Stimulated activated CD8-positive, alpha-beta memory T cell treated with anti-CD3 and anti-CD28 coated beads, Interleukin-15, amount 100 ng/mL, for 4 hours (primary cell): ENCODE measurements around the gene TBK1.

Source experiments
- DNase-seq, 2 donors: peaks; one replicate each; pipeline ENCODE4 v3.0.0-alpha.2; 2020; ENCODE audit warnings: low read depth in 2 of 2

TBK1 gene

GRCh38 chr12:64452559-64453329 is 824 bp downstream of the TBK1 start:
- no peak for DNase-seq

GRCh38 chr12:64455506-64455905 is 3.6 kb downstream of the TBK1 start:
- DNase-seq: no peak

- no peak for DNase-seq
Measured at GRCh38 chr12:64456119-64456518, 4.2 kb downstream of the TBK1 start.

- DNase-seq: peak in 1 of 2 donors; percentile 23
Measured at GRCh38 chr12:64457032-64457431, 5.1 kb downstream of the TBK1 start.

- no peak for DNase-seq
Measured at GRCh38 chr12:64457466-64457865, 5.5 kb downstream of the TBK1 start.

GRCh38 chr12:64457923-64458322 is 6.0 kb downstream of the TBK1 start:
- no peak for DNase-seq

GRCh38 chr12:64459394-64459891 is 7.5 kb downstream of the TBK1 start:
- DNase-seq: no peak

- DNase-seq: no peak
Measured at GRCh38 chr12:64461634-64462414, 9.9 kb downstream of the TBK1 start.

- DNase-seq: no peak
Measured at GRCh38 chr12:64466178-64466577, 14.3 kb downstream of the TBK1 start.

GRCh38 chr12:64468966-64469365 is 17.0 kb downstream of the TBK1 start:
- no peak for DNase-seq

GRCh38 chr12:64469455-64470142 is 17.7 kb downstream of the TBK1 start:
- no peak for DNase-seq

GRCh38 chr12:64470495-64470894 is 18.6 kb downstream of the TBK1 start:
- DNase-seq: no peak

GRCh38 chr12:64473176-64473575 is 21.3 kb downstream of the TBK1 start:
- DNase-seq: no peak

- DNase-seq: no peak
Measured at GRCh38 chr12:64475518-64475917, 23.6 kb downstream of the TBK1 start.

GRCh38 chr12:64476844-64477243 is 24.9 kb downstream of the TBK1 start:
- no peak for DNase-seq

- DNase-seq: no peak
Measured at GRCh38 chr12:64478661-64479060, 26.7 kb downstream of the TBK1 start.

GRCh38 chr12:64480148-64480547 is 28.2 kb downstream of the TBK1 start:
- DNase-seq: no peak

- no peak for DNase-seq
Measured at GRCh38 chr12:64486657-64487056, 34.7 kb downstream of the TBK1 start.

- no peak for DNase-seq
Measured at GRCh38 chr12:64491718-64492117, 39.8 kb downstream of the TBK1 start.

- DNase-seq: no peak
Measured at GRCh38 chr12:64493513-64493912, 41.6 kb downstream of the TBK1 start.

GRCh38 chr12:64494998-64495729 is 43.2 kb downstream of the TBK1 start:
- DNase-seq: no peak
